Breast epithelium (tissue), 3 donors: ENCODE measurements around the gene ZIM2.

Source experiments
- CTCF ChIP-seq, 3 donors: fragments of 450-650 bp; IDR thresholded peaks; one replicate each; pipeline ENCODE4 v1.5.1; 2016 to 2017; ENCODE audit warnings: antibody characterized with exemption in 3 of 3, mild to moderate bottlenecking in 3 of 3, moderate library complexity in 3 of 3
- POLR2A ChIP-seq: fragments of 450-650 bp; IDR thresholded peaks from one replicate; pipeline ENCODE4 v1.6.1; 2016; ENCODE audit warnings: antibody characterized with exemption, mild to moderate bottlenecking, moderate library complexity

- no peak for TF ChIP-seq POLR2A
- no peak for TF ChIP-seq CTCF (IDR thresholded peaks at IDR 0.05)
Measured at GRCh38 chr19:56808717-56809392, 31.7 kb downstream of the ZIM2 start.
